Stimulated activated CD8-positive, alpha-beta memory T cell treated with anti-CD3 and anti-CD28 coated beads, Interleukin-4, amount 100 ng/mL, for 24 hours (primary cell): ENCODE data around the gene ALOX12B.
A peak's percentile ranks its signal among the peaks of the same experiment; 100 is the strongest.

Experiments used
- DNase-seq: peaks from one replicate; pipeline ENCODE4 v3.0.0-alpha.2; 2020; ENCODE audit warnings: low read depth

The ALOX12B gene

DNA sequence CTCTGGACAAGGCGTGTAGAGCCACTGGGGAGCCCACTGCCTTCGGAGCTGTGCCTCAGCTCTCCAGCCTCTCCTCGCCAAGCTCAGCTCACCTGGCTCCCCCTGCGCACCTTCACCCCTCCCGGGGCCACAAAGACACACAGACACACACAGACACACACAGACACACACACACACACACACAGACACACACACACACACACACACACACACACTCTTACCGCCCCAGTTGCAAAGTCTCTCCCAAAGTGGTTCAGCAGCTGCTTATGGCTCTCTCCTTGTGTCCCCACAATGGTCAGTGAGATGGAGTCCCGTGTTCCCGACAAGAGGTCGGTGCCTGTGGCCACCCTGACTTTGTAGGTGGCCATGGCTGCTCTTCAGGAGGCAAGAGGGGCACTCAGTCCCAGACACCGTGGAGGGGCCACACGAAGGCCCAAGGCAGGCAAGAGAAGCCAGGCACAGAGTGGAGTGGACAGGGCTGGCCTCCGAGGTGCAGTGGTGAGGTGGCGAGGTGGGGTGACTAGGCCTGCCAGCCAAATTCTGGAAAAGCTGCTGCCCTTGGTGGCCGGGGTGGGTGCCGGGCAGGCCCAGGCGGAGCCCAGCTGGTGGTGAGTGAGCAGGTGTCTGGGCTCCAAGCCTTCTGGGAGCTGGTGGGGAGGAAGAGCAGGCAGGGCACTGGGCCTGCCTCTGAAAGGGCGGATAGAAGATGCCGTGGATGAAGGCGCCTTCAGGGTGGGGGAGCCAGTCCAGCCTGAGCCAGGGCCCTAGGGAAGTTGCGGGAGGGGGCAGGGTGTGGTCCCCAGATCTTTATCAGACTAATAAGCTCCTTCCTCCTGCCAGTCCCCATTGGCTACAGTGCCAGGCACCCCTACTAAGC lies at the start of gene ALOX12B:
ALOX12B (minus strand) TSS at position 642 of the 877 bp plus-strand sequence; CDS start at position 368, 274 bp downstream.
- DNase-seq: no peak

DNA sequence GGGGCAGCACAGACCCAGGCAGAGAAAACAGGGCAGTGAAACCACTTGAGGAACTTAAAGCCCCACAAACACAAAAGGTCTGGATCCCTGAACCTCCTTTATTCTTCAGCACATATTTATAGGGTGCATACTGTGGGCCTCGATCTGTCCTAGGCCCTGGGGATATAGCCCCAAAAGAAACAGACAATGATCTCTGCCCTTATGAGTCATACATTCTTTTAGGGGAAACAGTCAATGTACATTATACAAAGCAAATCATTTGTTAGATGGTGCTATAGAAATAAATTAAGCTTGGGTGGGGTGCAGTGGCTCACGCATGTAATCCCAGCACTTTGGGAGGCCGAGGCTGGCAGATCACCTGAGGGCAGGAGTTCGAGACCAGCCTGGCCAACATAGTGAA lies 46.4 kb upstream of the ALOX12B start:
- no peak for DNase-seq

DNA sequence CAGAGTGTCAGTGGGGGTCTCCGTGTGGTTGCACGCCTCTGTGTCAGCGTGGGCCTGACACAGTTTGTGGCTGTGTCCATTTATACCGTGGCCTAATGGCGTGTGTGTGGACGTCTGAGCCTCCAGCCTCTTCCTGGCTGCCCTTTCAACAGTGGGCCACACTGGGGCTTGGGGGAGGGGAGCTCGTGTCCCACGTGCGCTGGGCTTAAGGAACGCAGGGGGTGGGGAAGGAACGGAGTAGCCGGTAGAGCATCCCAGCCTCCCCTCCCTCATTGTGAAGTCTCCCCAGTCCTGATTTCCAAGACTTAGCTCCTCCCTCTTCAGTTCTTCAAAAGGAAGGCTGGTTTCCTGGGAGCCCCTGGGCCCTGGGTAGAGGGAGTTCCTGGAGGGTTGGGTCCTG lies 45.9 kb upstream of the ALOX12B start:
- DNase-seq: no peak

DNA sequence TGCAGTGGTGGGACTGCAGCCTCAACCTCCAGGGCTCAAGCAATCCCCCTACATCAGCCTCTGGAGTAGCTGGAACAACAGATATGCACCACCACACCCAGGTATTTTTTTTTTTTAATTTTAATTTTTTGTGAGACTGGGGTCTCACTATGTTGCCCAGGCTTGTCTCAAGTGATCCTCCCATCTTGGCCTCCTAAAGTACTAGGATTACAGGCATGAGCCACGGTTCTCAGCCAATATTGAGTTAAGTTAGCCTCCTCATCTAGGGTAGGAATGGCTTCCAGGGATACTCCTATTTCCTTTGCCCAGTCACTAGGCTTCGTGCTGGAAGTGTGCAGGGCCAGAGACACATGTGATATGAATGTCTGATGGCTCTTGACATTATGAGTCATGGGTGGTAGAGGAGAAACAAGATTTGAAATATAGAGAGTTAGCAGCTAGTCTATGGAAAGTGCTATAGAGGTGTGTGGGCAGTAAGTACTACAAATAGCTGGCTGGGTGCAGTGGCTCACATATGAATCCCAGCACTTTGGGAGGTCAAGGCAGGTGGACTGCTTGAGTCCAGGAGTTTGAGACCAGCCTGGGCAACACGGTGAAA lies 44.4 kb upstream of the ALOX12B start:
- DNase-seq: no peak

DNA sequence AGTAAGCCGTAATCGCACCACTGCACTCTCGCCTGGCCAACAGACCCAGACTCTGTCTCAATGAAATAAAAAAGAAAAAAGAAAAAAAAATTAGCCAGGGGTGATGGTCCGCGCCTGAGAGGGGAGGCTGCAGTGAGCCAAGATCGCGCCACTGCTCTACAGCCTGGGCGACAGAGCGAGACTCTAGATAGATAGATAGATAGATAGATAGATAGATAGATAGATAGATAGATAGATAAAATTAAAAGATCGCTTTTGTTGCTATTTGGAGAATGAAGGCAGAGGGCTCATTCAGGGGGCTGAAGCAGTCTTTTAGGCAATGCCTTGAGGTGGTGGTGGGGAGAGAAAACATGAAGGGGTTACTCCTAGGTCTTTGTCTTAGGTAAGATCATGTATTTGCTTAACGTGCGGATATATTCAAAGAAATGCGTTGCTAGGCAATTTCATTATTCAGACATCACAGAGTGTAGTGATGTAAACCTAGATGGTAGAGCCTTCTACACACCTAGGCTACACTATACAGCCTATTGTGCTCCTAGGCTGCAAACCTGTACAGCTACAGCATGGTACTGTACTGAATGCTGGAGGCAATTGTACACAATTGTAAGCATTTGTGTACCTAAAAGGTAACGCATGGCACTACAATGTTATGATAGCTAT lies 40.7 kb upstream of the ALOX12B start:
- DNase-seq: no peak

DNA sequence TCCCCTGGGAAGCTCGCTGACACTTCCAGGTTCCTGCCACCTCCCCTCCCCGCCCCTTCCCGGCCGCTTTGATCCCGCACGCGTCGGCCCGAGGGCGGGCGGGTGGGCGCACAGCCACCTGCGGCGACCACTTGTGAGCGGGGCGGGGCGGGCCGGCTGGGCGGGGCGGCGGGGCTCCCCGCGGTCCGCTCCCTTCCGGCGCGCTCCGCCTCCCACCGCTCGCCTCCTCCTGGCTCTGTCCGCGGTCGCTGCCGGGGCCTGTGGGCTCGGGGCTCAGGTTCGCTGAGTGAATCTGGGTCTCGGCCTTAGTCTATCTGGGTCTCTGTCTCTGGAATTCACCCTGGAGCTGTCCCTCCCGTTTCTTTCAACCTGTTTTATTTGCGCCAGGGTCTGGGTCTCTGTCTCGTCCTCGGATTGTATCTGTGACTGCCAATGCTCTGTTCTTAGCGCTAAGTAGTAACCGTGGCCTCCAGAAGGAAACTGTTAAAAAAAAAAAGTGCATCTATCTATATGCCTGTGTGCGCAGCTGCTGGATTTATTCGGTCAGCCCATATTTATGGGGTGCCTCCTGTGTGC lies 39.1 kb upstream of the ALOX12B start:
- DNase-seq: no peak

DNA sequence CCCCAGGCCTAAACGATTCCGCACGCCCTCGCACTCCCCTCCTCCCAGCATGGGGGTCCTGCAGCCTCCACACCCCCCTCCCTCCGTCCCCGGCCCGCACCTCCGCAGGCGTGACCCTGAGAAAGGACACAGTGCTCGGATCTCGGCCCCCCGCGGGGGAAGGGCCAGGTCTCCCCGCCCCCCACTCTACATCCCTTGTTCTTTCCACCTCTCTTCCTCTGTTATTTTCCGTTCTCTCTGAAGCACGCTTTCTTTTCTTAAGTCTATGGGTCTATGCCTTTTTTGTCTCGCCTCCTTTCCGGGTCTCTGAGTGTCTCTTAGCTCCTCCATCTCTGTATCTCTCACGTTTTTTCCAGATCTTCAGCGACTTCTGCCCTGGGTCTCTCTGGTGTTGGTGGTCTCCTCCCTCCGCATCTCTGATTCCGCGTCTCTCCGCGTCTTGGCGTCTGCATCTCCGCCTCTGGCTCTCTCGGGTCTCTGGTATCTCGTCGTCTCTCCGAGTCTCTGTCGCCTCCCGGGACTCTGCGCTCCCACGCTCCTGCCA lies 38.5 kb upstream of the ALOX12B start:
- DNase-seq: no peak

DNA sequence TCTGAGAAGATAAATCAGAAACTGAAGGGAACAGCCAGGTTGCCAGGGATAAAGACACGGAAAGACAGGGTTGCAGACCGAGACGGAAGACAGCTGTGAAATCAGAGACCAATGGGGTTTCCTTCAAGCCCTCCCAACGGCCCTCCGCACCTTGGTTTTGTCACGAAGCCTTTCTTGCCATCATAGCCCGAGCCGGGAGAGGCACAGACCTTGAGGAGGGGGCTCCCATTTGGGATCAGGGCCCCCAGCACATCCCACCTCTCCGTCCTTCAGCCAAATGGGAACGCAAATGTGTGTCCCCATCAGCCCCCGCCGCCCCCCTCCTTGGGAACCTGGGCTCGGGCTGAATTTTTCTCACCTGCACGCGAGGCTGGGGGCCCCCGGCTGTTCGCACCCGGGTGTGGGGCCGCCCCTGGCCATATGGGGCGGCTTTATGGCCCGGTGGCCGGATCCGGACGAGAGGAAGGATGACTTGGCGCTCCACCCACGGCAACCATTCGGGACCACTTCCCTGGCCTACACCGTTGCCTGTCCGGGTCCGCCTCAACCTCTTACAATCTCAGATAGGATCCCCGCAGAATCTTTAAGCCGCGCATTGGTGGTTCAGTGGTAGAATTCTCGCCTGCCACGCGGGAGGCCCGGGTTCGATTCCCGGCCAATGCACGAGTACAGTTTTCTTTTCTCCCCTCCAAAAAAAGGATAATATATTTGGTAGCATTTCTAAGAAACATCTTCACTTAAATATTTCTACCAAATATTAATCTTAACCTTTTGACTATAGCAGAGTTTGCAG lies 37.8 kb upstream of the ALOX12B start:
- DNase-seq: peak; percentile 77

DNA sequence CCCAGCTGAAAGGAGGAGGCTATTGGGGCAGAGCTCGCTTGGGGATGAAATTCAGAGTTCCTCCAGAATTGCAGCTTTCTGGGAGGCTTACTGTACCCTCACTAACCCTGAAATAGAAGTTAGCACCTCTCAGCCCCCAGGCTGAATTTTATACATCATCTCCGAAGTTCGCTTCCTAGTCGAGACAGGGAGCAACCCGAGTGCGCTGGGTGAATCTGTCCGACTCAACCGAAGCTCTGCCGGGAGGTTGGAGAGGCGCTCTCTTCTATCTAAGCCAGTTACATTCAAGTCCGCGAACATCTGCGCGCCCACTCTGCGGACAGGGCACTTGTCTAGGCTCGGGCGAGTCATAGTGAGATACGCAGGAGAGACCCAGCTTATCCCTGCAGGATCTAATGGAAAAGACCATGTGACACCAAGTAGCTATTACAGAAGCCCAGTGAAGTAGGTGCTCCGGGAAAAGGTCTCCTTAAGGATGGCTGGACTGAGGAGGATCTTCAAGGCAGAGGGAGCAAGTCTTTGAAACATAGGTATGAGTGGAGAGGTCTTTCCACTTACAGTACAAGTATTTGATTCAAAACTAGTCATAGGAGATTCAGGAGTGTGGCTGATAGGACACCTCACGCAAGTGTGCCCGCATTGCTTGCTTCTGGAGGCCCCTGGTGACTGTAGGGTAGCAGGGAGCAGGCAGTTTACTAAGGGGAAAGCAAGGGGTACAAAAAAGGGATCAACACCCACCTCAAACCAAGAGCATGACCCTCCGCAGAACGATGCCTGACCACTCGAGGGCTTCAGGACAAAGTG lies 37.0 kb upstream of the ALOX12B start:
- no peak for DNase-seq

DNA sequence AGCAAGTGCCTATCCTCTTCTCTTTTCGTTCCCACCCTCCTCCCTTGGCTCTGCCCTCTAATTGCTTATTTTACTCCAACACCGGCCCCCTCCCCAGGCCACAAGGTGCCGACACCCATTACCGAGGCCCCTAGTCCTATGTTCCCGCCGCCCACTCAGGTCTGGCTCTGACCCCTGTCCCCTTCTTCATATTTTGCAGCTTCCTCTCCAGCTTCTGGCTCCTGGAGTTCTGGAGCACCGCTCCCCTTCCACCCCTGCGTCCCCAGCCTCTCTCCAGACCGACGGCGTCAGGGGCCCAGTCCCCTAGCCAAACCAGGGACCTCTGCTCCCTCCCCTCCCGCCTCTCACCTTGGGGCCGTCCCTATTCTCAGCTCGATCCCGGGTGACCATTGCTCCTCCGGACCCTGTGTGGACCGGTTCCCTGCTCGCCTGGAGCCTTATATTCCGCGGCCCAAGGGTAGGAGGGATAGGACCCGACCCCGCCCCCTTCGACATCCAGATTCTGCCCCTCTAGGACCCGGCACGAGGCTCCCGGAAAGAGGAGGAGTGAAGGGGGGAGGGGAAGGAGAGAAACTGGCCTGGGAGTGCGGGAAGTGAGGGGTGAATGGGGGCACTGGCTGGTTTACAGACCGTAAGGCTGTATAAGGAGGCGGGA lies 36.3 kb upstream of the ALOX12B start, which contains the start of gene HES7:
HES7 (minus strand) TSS at position 412 of the 655 bp plus-strand sequence; CDS start at position 390, 22 bp downstream.
- no peak for DNase-seq

DNA sequence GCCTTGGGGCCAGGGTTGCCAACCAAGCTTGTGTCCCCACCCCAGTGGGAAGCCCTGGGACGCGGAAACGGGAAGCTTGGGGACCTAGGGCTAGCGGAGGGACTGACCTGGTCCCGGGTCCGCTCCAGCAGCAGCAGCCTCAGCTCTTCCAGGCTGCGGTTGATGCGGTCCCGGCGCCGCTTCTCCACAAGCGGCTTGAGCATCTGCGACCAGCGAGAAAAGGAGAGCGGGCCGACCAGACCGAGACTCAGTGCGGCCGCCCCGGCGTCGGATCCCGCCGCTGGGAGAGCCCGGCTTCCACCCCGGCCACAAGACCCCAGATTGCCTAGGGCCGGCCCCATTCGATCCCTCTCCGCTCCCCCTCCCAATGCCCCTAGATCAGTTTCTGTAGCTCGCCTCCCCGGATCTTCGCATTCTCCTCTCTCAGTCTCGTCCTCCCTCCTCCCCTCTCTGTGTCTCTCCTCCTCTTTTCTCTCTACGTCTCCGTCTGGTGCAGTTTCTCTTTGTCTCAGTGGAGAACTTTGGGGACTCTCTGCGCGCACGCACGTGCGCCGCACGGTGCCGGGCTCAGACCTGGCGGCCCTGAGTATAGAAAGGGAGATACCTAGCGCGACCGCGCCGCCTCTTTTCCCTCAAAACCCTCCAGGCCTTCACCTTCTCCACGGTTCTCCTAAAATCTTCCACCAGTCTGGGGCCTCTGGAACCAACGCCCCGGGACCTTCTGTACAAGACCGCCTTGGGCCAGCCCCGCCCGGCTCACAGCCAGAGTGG lies 35.6 kb upstream of the ALOX12B start:
- DNase-seq: no peak

DNA sequence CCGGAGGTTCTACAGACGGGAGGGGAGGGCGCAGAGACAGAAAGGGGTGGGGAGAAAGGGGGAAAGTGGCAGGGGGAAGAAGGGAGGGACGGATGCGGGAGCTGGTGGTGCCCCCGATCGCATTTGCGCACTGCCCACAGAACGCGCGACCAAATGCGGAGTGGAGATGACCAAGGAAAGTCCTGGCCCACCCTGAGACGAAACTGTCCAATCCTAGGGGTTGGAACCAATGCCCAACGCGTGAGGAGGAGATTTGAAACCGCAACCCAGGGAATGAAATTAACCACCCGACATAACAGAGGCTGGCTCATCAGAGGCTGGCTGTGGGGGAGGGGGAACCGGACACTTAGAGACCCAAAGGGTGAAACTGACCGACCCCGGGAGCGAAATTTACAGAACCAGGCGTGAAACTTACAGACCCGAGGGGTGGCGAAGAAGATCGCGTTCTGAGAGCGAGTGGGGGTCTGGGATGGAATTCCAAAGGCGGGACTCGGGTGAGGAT lies 35.0 kb upstream of the ALOX12B start:
- no peak for DNase-seq

DNA sequence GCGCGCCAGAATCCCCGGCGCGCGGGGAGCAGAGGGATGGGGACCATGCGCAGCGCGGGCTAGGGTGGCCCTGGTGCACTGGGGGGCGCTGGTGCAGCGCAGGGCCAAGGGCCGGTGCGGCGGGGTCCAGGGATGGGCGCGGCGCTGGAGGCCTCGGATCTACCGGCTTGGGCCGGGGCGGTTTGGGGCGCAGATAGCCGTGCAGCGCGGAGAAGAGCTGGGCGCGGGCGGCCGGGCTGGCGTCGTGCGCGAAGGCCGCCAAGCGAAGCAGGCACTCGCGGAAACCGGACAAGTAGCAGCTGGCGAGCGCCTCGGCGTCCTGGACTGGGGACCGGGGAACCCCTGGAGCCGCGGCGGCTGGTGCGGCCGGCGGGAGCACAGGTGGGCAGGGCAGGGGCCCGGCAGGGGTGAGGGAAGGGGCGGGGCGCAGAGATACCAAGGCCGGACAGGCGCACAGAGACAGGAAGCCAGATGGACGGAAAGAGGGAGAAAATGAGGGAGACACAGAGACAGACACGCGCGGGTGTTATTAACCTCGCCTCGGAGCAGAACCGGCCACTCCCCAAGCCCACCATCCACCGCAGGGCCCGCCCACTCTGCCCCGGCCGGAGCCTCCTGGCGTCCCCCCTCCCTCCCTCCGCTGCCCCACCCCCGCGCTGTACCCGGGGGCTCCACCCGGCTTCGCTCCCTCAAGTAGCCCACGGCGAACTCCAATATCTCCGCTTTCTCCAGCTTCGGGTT lies 34.3 kb upstream of the ALOX12B start:
- no peak for DNase-seq

DNA sequence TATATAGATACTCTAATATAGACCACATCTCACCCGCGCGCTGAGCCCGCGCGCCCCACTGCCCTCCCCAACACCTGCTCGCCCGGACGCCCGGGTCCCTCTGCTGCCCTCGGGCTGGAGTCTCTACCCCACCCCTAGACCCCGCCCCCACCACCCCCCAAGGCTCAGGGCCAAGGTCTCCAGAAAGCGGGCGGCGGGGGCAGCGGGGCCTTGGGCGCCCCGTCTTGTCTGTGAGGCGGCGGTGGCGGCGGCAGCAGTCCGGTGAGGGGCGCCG lies 33.8 kb upstream of the ALOX12B start:
- DNase-seq: no peak

DNA sequence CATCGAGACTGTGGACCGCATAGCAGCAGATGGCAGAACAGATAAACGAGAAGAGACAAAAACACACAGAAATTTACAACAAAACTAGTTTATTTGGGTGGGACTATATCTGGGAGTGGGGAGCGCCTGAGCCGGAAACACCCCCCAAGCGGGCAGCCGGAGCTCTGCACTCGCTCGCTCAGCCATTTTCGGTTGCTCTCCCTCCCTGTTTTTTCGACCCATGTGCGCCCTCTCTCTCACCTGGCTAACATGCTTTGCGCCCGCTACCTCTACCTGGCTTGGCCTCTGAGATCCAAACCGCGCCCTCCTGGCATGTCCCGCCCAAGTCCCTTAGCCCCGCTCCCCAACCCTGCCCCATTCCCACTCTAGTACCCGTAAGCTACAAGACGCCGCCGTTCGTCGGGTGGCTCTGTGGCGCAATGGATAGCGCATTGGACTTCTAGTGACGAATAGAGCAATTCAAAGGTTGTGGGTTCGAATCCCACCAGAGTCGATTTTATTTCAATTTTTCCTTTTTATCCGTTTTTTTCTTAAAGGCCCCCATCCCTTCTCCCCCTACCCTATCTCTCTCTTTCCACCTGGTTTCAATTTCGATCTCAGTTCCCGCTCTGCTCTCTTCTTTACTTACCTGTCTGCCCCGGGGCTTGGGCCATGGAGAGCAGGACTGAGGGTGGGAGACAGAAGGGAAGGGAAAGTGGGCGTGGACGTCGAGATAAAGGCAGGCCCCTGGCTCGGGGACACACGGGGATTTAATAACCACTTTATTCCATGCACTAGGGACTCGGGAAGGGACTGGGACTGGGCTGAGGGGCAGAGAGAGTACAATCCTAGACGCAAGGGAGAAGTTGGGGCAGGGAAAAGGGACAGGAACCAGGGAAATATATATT lies 33.2 kb upstream of the ALOX12B start:
- peak; percentile 69 for DNase-seq

DNA sequence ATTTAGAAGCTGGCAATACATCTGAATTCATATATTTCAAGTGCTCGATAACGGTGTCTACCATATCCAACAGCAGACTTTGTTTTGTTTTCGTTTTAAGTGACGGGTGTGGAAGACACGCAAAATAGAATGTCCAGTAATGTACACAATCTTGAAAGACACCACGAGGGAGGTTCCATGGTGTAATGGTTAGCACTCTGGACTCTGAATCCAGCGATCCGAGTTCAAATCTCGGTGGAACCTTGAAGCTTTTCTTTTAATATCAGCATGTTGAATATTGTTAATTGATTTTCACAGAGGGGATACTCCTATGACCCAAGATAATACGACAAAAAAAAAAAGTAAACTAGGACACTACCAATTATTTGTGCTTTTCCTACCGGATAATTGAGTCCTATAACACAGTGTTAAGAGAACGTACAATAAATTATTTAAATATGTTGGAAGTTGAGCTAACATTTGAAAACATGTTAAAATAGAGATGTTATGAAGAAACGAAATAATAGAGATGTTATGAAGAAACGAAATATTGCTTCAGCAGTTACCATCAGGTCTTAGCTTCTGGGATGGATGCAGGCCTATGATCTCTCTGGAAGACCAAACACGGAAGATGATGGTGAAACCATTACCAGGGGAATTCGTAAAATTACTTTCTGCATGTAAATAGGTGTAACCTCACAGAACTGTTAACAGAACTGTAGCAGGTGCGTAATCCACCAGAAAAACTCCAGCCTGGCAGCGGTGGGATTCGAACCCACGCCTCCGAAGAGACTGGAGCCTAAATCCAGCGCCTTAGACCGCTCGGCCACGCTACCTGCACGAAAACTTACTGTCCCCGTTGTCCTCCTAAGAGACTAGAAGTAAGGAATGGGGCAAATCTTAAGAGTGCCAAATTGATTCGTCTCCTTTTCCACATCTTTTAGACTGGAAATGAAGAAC lies 32.3 kb upstream of the ALOX12B start:
- peak; percentile 79 for DNase-seq
